VCaP (cell line): ENCODE measurements around the gene CDC42EP4.

ENCODE experiments used
- H3K27ac ChIP-seq: fragments of 450-650 bp; 2 replicates; pipeline ENCODE4 v1.5.1; 2017
- CTCF ChIP-seq: fragments of 450-650 bp; conservative IDR thresholded peaks from 2 replicates; pipeline ENCODE4 v1.5.1; 2017; ENCODE audit warnings: mild to moderate bottlenecking, moderate library complexity

Gene CDC42EP4

GRCh38 chr17:73357318-73357717 is 45.5 kb upstream of the CDC42EP4 start:
- TF ChIP-seq CTCF, result no peak
- H3K27ac ChIP-seq, result no peak overlapping the region

- H3K27ac ChIP-seq, result no peak overlapping the region
- no peak for TF ChIP-seq CTCF
These were observed 44.9 kb upstream of the CDC42EP4 start for GRCh38 chr17:73356561-73357170.

- no peak for TF ChIP-seq CTCF
These were observed 42.9 kb upstream of the CDC42EP4 start for GRCh38 chr17:73354423-73355284.

GRCh38 chr17:73352261-73352660 is 40.5 kb upstream of the CDC42EP4 start:
- no peak for TF ChIP-seq CTCF
- no peak overlapping the region for H3K27ac ChIP-seq

More at GRCh38 chr17:73354423-73355284, 42.9 kb upstream of the CDC42EP4 start:
- H3K27ac ChIP-seq, result no peak overlapping the region

GRCh38 chr17:73351764-73352163 is 40.0 kb upstream of the CDC42EP4 start:
- H3K27ac ChIP-seq, result no peak overlapping the region
- TF ChIP-seq CTCF, result no peak

GRCh38 chr17:73350864-73351263 is 39.1 kb upstream of the CDC42EP4 start:
- TF ChIP-seq CTCF, result no peak

GRCh38 chr17:73349647-73350046 is 37.8 kb upstream of the CDC42EP4 start:
- no peak overlapping the region for H3K27ac ChIP-seq
- no peak for TF ChIP-seq CTCF

More at GRCh38 chr17:73350864-73351263, 39.1 kb upstream of the CDC42EP4 start:
- no peak overlapping the region for H3K27ac ChIP-seq
